ENCODE data around the gene WDR64. TPM values are rescaled to one million over a fixed set of nuclear protein-coding genes. Genes with fewer than 3 reads are reported as not detected.

The WDR64 gene
- polyA plus RNA-seq, 1 donor from 2014 or later, result 0.21 TPM

DNA sequence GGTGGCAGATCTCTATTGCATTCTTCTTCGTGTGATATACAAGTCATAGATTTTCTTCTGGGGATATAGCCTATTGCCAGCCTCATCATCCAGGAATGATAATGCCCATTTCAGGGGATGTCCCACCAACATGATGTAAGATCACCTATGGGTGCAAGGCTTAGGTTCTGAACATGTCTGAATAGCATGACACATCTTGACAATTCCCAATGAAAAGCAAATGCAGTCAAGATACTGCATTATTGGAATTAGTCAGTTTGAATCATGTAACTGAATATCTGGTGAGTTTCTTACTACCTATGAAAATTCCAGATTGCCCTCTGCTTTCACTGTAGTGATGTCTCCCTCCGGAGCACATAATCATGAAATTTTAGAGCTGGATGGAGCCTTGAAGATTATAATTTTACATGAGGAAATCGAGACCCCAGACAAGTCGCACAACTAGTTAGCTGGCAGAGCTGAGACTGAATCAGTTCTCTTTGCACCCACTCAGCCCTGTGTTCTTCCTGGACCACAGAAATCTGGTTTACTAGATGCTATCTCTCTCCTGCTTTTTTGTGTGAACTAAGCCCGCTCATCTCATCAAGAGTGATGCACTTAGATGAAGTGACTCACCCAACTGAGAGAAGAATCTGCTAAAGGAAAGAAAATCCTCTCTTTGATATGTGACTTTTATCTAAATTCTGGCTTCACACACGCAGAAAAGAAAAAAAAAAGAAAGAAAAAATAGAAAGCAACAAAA is 65.0 kb downstream of the WDR64 start:
- Histone ChIP-seq H3K9ac (ENCODE audit: low read length) (no peak overlapping the region), H2AFZ (ENCODE audit: low read depth, low read length) (no peak overlapping the region), H3K9me3 (ENCODE audit: low read length) (no peaks in the 10 kb centered on the region), H3F3A (ENCODE audit: insufficient read depth, low read length, poor library complexity, severe bottlenecking) (no peaks in the 10 kb centered on the region), H3K36me3 (ENCODE audit: insufficient read depth, low read length) (no peaks in the 10 kb centered on the region), H3K27ac (ENCODE audit: low read length) (no peak overlapping the region), H3K27me3 (ENCODE audit: insufficient read depth, low read depth, low read length) (no peaks in the 10 kb centered on the region), H3K4me3 (ENCODE audit: low read length) (no peak overlapping the region), H3K79me2 (replicated peaks; ENCODE audit: insufficient read depth, low read length) (no peaks in the 10 kb centered on the region), H4K20me1 (ENCODE audit: insufficient read depth) (no peaks in the 10 kb centered on the region), H3K4me2 (ENCODE audit: low read length) (no peak overlapping the region), H3K9me2 (ENCODE audit: insufficient read depth, low read length) (no peaks in the 10 kb centered on the region)
- TF ChIP-seq RAD21 (conservative IDR thresholded peaks at IDR 0.05) (no peak), EP300 (conservative IDR thresholded peaks at IDR 0.05; ENCODE audit: poor library complexity, severe bottlenecking) (no peak), POLR2AphosphoS5 (IDR thresholded peaks at IDR 0.05) (no peak), MXI1 (conservative IDR thresholded peaks at IDR 0.05; ENCODE audit: poor library complexity, severe bottlenecking) (no peak), SMC3 (conservative IDR thresholded peaks at IDR 0.05; ENCODE audit: poor library complexity) (no peak), TAF1 (IDR thresholded peaks at IDR 0.05; ENCODE audit: low read depth) (no peak), CTCF (IDR thresholded peaks at IDR 0.05; ENCODE audit: poor library complexity, severe bottlenecking) (no peak), EZH2 (IDR thresholded peaks at IDR 0.05; ENCODE audit: borderline replicate concordance, insufficient read depth, low read length, poor library complexity, severe bottlenecking) (no peak)
- TF ChIP-seq, protein P1, sequence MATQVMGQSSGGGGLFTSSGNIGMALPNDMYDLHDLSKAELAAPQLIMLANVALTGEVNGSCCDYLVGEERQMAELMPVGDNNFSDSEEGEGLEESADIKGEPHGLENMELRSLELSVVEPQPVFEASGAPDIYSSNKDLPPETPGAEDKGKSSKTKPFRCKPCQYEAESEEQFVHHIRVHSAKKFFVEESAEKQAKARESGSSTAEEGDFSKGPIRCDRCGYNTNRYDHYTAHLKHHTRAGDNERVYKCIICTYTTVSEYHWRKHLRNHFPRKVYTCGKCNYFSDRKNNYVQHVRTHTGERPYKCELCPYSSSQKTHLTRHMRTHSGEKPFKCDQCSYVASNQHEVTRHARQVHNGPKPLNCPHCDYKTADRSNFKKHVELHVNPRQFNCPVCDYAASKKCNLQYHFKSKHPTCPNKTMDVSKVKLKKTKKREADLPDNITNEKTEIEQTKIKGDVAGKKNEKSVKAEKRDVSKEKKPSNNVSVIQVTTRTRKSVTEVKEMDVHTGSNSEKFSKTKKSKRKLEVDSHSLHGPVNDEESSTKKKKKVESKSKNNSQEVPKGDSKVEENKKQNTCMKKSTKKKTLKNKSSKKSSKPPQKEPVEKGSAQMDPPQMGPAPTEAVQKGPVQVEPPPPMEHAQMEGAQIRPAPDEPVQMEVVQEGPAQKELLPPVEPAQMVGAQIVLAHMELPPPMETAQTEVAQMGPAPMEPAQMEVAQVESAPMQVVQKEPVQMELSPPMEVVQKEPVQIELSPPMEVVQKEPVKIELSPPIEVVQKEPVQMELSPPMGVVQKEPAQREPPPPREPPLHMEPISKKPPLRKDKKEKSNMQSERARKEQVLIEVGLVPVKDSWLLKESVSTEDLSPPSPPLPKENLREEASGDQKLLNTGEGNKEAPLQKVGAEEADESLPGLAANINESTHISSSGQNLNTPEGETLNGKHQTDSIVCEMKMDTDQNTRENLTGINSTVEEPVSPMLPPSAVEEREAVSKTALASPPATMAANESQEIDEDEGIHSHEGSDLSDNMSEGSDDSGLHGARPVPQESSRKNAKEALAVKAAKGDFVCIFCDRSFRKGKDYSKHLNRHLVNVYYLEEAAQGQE (IDR thresholded peaks at IDR 0.05; ENCODE audit: borderline replicate concordance), result no peak

GRCh38 chr1:241717975-241718374 is 65.9 kb downstream of the WDR64 start:
- H2AFZ ChIP-seq (ENCODE audit: low read depth, low read length), result no peak overlapping the region
- no peaks in the 10 kb centered on the region for H3K9me2 ChIP-seq (ENCODE audit: insufficient read depth, low read length)
- H3K9ac ChIP-seq (ENCODE audit: low read length), result no peak overlapping the region
- H3K36me3 ChIP-seq (ENCODE audit: insufficient read depth, low read length), result no peaks in the 10 kb centered on the region
- H3K79me2 ChIP-seq (replicated peaks; ENCODE audit: insufficient read depth, low read length), result no peaks in the 10 kb centered on the region
- no peaks in the 10 kb centered on the region for H3K27me3 ChIP-seq (ENCODE audit: insufficient read depth, low read depth, low read length)
- no peak overlapping the region for H3K4me3 ChIP-seq (ENCODE audit: low read length)
- H3K4me2 ChIP-seq (ENCODE audit: low read length), result no peak overlapping the region
- no peaks in the 10 kb centered on the region for H4K20me1 ChIP-seq (ENCODE audit: insufficient read depth)
- no peaks in the 10 kb centered on the region for H3F3A ChIP-seq (ENCODE audit: insufficient read depth, low read length, poor library complexity, severe bottlenecking)
- TF ChIP-seq EZH2 (IDR thresholded peaks at IDR 0.05; ENCODE audit: borderline replicate concordance, insufficient read depth, low read length, poor library complexity, severe bottlenecking) (no peak), SMC3 (conservative IDR thresholded peaks at IDR 0.05; ENCODE audit: poor library complexity) (no peak), RAD21 (conservative IDR thresholded peaks at IDR 0.05) (no peak), EP300 (conservative IDR thresholded peaks at IDR 0.05; ENCODE audit: poor library complexity, severe bottlenecking) (no peak), MXI1 (conservative IDR thresholded peaks at IDR 0.05; ENCODE audit: poor library complexity, severe bottlenecking) (no peak), TAF1 (IDR thresholded peaks at IDR 0.05; ENCODE audit: low read depth) (no peak), CTCF (IDR thresholded peaks at IDR 0.05; ENCODE audit: poor library complexity, severe bottlenecking) (no peak), POLR2AphosphoS5 (IDR thresholded peaks at IDR 0.05) (no peak)
- TF ChIP-seq, protein P1 (IDR thresholded peaks at IDR 0.05; ENCODE audit: borderline replicate concordance), result no peak
- H3K27ac ChIP-seq (ENCODE audit: low read length), result no peak overlapping the region
- no peaks in the 10 kb centered on the region for H3K9me3 ChIP-seq (ENCODE audit: low read length)

Data from neural cell (in vitro differentiated cells).